ENCODE data around the gene LCE5A.
"Not testable (repeated sequence)": the region's sequence is repeated elsewhere in the genome, so short reads cannot be mapped to it uniquely, and the experiment has no call there.

The LCE5A gene

GRCh38 chr1:152510503-152510902, at the start of gene LCE5A:
LCE5A (plus strand) TSS chr1:152510803; CDS start chr1:152511535, 732 bp downstream.
- no peak for FAIRE-seq

GRCh38 chr1:152461544-152461943, 49.1 kb upstream of the LCE5A start:
- FAIRE-seq: peak; percentile 87

- no peak for FAIRE-seq
Measured at GRCh38 chr1:152462636-152463035, 48.0 kb upstream of the LCE5A start.

- peak; percentile 76 for FAIRE-seq
Measured at GRCh38 chr1:152466217-152466616, 44.4 kb upstream of the LCE5A start.

DNA sequence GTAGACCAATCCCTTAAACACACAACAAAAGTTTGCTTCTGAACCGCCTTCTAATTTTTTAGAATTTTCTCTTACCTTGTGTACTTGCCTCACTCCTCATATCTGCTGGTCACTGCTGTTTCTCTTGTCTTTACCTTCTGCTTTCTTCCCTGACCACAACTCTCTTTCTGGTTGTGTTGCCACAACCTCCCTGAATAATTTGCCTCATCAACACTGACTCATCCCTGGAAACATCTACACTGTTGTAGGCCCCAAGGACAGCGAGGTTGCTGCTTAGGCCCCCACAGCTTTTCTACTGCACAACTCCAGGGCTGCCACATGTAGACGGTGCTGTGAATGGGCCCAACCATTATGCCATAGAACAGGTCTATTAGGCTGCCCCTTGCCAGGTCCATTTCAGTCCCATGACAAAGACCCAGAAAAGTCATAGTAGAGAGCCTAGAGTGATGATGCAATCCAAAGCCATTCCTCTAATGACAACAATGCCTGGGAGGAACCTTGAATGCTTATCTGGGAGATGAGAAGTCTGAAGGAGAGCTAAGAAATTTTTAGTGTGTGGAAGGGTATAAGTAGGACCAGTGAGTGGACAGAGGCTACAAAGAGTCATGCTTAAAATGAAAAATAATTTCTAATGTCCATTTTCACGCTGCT, 36.6 kb upstream of the LCE5A start:
- FAIRE-seq: no peak

DNA sequence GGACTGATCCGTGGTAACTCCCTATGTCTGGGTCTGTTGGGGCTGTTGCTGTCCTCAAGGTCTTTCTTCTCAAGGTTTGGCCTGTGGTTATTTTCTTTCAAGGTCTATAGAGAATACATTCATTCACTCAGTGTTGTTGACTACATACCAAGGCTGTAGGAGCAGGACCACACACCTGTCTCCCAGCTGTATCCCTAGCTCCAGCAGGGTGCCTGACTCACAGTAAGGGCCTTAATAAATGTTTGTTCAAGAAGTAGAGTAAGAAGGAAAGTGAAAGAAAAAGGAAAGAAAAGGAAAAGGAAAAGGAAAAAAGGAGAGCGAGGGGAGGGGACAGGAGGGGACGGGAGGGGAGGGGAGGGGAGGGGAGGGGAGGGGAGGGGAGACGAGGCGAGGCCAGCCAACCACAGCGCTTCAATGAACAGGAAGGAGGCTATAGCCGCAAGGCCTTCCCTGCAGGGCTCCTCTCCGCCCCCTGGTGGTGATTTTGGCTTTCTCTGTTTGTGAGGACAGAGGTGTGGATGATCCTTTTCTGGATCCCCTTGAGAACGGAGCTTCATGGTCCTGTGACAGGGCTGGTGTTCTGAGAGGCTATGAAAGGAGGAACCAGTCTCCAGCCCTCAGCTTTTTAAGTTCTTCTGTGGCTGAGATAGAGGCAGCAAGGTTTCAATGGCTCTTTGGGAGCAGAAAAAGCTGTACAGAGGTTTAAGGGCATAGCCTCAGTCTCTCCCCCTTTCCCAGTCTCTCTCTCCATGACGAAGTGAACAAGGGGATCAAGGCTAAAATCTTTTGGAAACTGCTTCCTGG, 30.6 kb upstream of the LCE5A start:
- FAIRE-seq: no peak

- no peak for FAIRE-seq
Measured at GRCh38 chr1:152481869-152482664, 28.5 kb upstream of the LCE5A start.

DNA sequence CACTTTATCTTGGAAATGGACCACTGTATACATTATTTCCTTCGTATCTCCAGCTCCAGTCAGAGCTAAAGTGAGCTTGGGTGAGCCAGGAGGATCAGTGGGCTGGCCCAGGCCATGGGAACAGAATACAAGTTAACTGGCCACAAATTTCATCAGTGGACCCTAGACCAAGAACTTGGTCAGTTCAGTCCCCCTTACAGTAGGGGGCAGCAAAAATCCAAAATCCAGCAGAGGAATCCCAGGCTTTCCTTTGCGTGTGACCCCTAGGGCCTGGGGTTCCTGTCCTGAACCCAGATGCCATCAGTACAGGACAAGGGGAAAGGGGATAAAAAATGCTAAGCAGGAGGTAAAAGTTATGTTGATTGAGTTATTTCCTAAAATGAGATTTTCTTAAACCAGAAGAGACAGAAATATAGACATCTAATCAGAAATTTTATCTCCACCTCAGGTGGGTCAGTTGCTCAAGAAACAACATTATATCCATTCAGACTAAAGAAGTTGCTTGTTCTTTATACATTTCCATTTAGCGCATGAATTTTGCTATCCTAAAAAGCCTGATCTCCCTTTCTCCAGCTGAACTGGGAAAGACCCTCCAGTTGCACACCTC, 24.1 kb upstream of the LCE5A start:
- FAIRE-seq: no peak

DNA sequence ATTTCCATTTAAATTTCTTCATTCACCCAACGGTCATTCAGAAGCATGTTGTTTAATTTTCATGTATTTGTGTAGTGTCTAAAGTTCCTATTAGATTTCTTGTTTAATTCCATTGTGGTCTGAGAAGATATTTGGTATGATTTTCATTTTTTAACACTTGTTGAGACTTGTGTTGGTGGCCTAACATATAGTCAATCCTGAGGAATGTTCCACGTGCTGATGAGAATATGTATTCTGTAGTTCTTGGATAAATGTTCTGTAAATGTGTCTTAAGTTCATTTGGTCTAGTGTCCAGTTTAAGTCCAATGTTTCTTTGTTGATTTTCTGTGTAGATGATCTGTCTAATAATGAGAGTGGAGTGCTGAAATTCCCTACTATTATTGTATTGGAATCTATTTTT, 22.7 kb upstream of the LCE5A start:
- FAIRE-seq: no peak

GRCh38 chr1:152491537-152491936, 19.1 kb upstream of the LCE5A start:
- not testable (repeated sequence) for FAIRE-seq

DNA sequence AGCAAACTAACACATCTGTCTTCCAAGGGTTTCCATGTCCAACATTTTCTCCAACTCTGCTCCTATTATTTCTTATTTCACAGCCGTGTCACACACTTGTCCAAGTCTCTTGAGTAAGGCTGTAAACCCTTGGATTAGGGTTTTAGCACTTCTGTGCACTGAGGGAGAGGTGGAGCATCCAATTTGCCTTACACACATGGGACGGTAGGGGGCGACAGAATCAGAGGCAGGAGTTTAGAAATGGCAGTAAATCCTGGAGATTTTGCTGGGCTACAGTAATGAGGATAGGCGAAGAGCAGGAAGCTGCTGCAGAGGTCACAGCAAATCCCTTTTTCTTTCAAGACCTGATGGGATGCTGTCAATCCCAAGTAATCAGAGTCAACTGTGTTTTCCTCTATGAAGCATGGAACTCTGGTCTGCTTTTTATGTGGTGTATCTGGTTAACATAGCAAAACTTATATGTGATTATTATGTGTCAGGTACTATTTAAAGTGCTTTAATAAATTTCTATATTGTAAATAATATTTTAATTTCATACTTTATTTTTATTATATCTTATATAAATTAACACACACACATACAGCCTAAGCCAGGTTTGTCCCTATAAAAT, 15.4 kb upstream of the LCE5A start:
- no peak for FAIRE-seq

DNA sequence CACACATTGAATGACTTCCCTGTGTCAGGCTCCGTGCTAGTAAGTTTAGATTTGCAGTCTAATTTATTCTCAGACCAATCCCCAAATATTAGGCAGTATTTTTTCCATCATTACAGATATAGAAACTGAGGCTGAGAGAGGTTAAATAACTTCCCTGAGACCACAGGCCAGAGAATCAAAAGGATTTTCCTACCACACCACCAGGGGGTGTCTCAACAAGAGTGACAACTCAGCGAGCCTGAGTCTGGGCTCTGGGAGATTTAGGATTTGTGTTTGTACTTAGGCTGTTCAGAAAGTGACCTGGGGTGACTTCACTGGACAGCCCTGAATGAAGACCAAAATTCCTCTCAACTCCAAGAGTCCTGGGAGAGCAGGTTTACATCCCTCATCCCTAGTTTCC, 13.3 kb upstream of the LCE5A start:
- no peak for FAIRE-seq

GRCh38 chr1:152501704-152502103, 8.9 kb upstream of the LCE5A start:
- FAIRE-seq: no peak

DNA sequence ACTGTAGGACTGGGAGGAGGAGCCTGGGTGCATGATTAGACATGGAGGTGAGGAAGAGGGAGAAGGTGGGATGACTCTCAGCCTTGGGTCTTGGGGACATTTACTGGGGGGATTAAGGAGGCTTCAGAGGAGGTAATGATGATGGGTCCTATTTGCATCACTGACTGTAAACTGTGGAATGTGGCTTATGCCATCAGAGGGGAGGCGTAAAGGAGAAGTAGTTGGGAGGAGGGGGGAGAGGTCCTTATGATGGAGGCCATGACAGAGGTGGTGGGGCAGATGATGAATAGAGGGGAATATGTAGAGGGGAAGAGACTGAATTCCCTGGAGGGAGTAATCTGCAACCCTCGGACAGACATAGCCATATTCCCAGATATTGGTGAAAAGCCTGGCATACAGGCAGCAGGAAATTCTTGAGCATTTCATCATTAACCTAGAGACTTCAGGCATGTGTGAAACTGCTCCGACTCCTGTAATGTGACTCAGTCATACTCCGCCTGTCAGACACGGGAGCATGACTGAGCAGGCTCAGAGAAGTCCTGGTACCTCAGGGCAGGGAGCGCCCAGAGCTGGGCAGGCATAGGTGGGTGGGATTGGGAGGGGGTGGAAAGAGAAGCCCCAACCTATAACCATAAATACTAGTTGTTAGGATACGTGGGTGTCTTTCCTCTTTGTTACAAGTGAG, 8.0 kb upstream of the LCE5A start:
- FAIRE-seq: no peak

GRCh38 chr1:152505083-152505482, 5.5 kb upstream of the LCE5A start:
- FAIRE-seq: no peak

DNA sequence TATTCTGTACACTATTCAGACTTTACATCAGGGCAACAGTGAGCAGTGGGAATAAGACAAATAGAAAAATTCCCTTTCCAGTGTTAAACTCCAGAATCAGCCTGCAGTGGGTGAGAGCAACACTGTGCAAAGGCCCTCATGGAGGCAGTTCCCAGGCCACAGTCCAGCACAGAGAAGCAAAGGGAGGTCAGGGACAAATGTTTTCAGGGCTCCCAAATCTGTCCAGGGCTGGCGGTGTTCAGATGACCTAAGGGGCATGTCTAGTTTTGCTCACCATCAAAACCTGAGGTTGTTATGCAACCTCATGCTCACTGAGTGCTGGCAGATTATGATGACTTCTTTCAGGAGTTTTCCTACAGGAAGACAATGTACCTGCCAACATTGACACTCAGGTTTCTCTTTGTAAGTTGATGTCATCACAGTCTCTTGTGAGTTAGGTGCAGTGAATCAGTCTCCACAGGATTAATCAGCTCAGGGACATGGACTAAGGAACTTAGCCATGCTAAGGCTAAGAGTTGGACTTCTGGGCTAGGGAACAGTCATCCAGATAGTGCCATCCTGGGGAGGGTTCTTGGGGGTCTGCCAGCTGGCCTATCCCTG, 3.6 kb upstream of the LCE5A start:
- FAIRE-seq: no peak

DNA sequence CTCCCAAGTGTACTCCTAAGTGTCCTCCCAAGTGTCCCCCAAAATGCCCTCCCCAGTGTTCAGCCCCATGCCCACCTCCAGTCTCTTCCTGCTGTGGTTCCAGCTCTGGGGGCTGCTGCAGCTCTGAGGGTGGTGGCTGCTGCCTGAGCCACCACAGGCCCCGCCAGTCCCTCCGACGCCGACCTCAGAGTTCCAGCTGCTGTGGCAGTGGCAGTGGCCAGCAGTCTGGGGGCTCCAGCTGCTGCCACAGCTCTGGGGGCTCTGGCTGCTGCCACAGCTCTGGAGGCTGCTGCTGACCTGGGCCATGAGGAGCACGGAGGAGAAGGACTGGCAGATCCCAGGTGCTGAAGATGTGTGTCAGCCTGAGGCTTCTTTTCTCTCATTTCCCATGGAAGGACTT, 993 bp downstream of the LCE5A start:
- FAIRE-seq: no peak

DNA sequence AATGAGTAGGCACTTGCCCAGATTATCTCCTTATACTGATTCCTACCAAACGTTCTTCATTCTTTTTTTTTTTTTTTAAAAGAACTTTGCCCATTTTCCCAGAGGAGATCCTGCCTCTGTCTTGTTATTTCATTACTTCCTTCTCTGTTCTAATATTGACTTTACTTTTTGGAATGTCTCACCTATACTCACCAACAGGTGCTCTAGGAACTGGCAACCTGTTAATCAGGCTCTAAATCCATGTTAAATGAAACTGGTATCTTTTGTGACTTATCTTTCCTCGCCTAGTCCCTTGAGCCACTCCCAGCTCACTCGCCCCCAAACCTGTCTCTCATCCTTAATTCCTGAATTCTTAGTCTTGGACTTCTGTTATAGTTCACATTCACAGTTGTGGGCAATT, 2.5 kb downstream of the LCE5A start:
- no peak for FAIRE-seq

GRCh38 chr1:152514715-152515433, 4.3 kb downstream of the LCE5A start:
- no peak for FAIRE-seq

DNA sequence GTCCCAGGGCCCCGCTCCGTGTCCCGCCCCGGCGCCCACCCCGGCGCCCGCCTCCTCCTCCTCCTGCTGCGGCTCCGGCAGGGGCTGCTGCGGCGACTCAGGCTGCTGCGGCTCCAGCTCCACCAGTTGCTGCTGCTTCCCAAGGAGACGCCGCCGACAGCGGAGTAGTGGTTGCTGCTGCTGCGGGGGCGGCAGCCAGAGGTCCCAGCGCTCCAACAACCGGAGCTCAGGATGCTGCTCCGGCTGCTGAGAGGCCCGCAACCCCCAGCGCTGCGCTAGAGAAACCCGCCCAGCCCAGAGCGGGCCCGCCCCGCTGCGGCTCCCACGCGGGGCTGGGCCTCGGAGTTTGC, 4.8 kb downstream of the LCE5A start:
- FAIRE-seq: no peak

DNA sequence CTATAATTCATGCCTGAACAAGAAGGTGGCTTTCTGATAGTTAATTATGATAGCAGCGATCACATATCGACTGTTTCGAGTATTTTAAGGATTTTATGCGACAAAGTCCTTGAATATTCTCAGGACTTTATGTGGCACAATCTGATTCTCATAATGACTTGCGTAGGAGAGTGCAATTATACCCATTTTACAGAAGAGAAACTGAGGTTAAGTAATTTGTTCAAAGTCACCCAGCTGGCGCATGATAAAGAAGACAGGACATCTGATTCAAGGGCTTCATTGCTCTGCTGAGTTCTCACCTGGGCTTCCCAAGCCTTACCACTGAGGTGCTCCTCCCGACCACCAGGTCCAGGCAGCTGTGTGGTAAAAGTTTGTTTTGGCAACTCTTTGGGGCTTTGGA, 5.5 kb downstream of the LCE5A start:
- FAIRE-seq: no peak
